Measurements from ENCODE around the gene ISX. TPM values are rescaled to one million over a fixed set of nuclear protein-coding genes. Genes with fewer than 3 reads are reported as not detected.

ISX gene
- total RNA-seq, 2 experiments from 2014 or later = not detected

DNA sequence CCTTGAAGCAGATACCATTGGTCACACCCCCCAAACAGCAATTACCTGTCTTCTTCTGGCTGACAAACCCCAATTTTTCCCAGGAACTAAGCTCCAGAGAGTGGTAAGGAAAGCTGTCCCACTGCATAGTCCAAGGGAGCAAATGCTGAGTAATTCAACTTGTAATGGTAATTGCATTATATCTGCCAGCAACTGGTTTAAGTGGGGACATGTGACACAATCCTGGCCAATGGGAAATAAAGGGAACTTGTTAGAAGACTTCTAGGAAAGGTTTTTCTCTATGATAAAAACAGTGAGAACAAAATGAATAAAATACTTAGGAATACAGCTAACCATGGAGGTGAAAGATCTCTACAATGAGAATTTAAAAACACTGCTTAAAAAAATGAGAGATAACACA lies 9.5 kb upstream of the ISX start:
- ChIA-PET CTCF (ENCODE audit: unreplicated experiment) (no interaction called here), POLR2A (no interaction called here)
- DNase-seq (ENCODE audit: low spot score) = no peak
- no peak overlapping the region for H3K4me3 ChIP-seq (ENCODE audit: low read depth, low read length, poor library complexity, severe bottlenecking)
- no TSS peak for BruUV-seq (replicated peaks)
- peaks cover 4% of the 10 kb centered on the region; the same call in 1 of the 2 replicates for H3K9me3 ChIP-seq (ENCODE audit: low read length)
- no peak for TF ChIP-seq EZH2phosphoT487 (IDR thresholded peaks at IDR 0.05; ENCODE audit: borderline replicate concordance, low read depth, low read length)
- TF ChIP-seq CTCF (conservative IDR thresholded peaks at IDR 0.05; ENCODE audit: low read length) = no peak
- H3K79me2 ChIP-seq (ENCODE audit: insufficient read depth, low read depth, low read length) = no peaks in the 10 kb centered on the region
- H3K4me1 ChIP-seq (ENCODE audit: insufficient read depth, low read length, poor library complexity, severe bottlenecking) = no peaks in the 10 kb centered on the region
- H4K20me1 ChIP-seq (ENCODE audit: insufficient read depth, low read length) = no peaks in the 10 kb centered on the region
- no peaks in the 10 kb centered on the region for H3K9me2 ChIP-seq (ENCODE audit: insufficient read depth, low read length)
- H3K27ac ChIP-seq (ENCODE audit: low read depth, low read length, poor library complexity, severe bottlenecking) = no peak overlapping the region
- no peak overlapping the region for H2AFZ ChIP-seq (ENCODE audit: low read length)
- no peaks in the 10 kb centered on the region for H3K36me3 ChIP-seq (ENCODE audit: insufficient read depth, low read length)
- no peak overlapping the region for H3K4me2 ChIP-seq (ENCODE audit: low read length)
- intact Hi-C loops (cut with micrococcal nuclease; ENCODE audit: unreplicated experiment) = no loop called here

DNA sequence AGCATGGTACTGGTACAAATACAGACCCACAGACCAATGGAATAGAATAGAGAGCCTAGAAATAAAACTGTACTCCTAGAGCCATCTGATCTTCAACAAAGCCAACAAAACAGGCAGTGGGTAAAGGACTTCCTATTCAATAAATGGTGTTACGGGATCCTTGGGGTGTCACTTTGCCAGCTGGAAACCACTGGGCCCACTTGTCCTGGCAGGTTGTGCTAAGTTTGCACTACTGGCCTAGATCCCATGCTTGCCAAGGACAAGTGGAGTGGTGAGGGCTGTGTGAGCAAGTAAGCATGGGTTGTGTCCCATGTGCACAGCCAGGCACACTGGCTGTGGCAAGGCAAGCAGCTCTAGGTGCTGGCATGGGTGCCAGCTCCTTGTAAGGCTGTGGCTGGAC lies 8.8 kb upstream of the ISX start:
- ChIA-PET CTCF (ENCODE audit: unreplicated experiment) (no interaction called here), POLR2A (no interaction called here)
- Histone ChIP-seq H3K27ac (ENCODE audit: low read depth, low read length, poor library complexity, severe bottlenecking) (no peak overlapping the region), H3K79me2 (ENCODE audit: insufficient read depth, low read depth, low read length) (no peaks in the 10 kb centered on the region), H3K4me3 (ENCODE audit: low read depth, low read length, poor library complexity, severe bottlenecking) (no peak overlapping the region), H3K4me2 (ENCODE audit: low read length) (no peak overlapping the region), H3K36me3 (ENCODE audit: insufficient read depth, low read length) (no peaks in the 10 kb centered on the region), H3K9me2 (ENCODE audit: insufficient read depth, low read length) (no peaks in the 10 kb centered on the region), H4K20me1 (ENCODE audit: insufficient read depth, low read length) (no peaks in the 10 kb centered on the region), H3K4me1 (ENCODE audit: insufficient read depth, low read length, poor library complexity, severe bottlenecking) (no peaks in the 10 kb centered on the region), H2AFZ (ENCODE audit: low read length) (no peak overlapping the region), H3K9me3 (ENCODE audit: low read length) (peaks cover 4% of the 10 kb centered on the region; the same call in 1 of the 2 replicates)
- intact Hi-C loops (cut with micrococcal nuclease; ENCODE audit: unreplicated experiment) = no loop called here
- DNase-seq (ENCODE audit: low spot score) = no peak
- no peak for TF ChIP-seq CTCF (conservative IDR thresholded peaks at IDR 0.05; ENCODE audit: low read length)
- no peak for TF ChIP-seq EZH2phosphoT487 (IDR thresholded peaks at IDR 0.05; ENCODE audit: borderline replicate concordance, low read depth, low read length)
- BruUV-seq (replicated peaks) = no TSS peak

DNA sequence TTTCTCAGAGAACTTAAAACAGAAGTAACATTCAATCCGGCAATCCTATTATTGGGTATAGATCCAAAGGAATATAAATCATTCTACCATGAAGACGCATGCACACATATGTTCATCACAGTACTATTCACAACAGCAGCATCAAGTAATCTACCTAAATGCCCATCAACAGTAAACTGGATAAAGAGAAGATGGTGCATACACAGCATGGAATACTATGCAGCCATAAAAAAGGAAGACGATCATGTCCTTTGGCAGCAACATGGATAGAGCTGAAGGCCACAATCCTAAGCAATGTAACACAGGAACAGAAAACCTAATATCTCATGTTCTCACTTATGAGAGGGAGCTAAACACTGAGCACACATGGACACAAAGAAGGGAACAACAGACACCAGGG lies 6.3 kb upstream of the ISX start:
- BruUV-seq (replicated peaks) = no TSS peak
- ChIA-PET POLR2A (no interaction called here), CTCF (ENCODE audit: unreplicated experiment) (no interaction called here)
- no peak overlapping the region for H3K4me3 ChIP-seq (ENCODE audit: low read depth, low read length, poor library complexity, severe bottlenecking)
- H3K9me3 ChIP-seq (ENCODE audit: low read length) = peaks cover 4% of the 10 kb centered on the region; the same call in 1 of the 2 replicates
- H2AFZ ChIP-seq (ENCODE audit: low read length) = no peak overlapping the region
- no peaks in the 10 kb centered on the region for H4K20me1 ChIP-seq (ENCODE audit: insufficient read depth, low read length)
- H3K9me2 ChIP-seq (ENCODE audit: insufficient read depth, low read length) = no peaks in the 10 kb centered on the region
- H3K4me1 ChIP-seq (ENCODE audit: insufficient read depth, low read length, poor library complexity, severe bottlenecking) = no peaks in the 10 kb centered on the region
- TF ChIP-seq EZH2phosphoT487 (IDR thresholded peaks at IDR 0.05; ENCODE audit: borderline replicate concordance, low read depth, low read length) = no peak
- TF ChIP-seq CTCF (conservative IDR thresholded peaks at IDR 0.05; ENCODE audit: low read length) = no peak
- H3K4me2 ChIP-seq (ENCODE audit: low read length) = no peak overlapping the region
- no peaks in the 10 kb centered on the region for H3K79me2 ChIP-seq (ENCODE audit: insufficient read depth, low read depth, low read length)
- H3K27ac ChIP-seq (ENCODE audit: low read depth, low read length, poor library complexity, severe bottlenecking) = no peak overlapping the region
- DNase-seq (ENCODE audit: low spot score) = no peak
- H3K36me3 ChIP-seq (ENCODE audit: insufficient read depth, low read length) = no peaks in the 10 kb centered on the region
- intact Hi-C loops (cut with micrococcal nuclease; ENCODE audit: unreplicated experiment) = no loop called here

Measured in OCI-LY7 (cell line).